Gastrocnemius medialis (tissue), 4 donors: Measurements from ENCODE around the gene FGF1. TPM values are rescaled to one million over a fixed set of nuclear protein-coding genes. Genes with fewer than 3 reads are reported as not detected.

Experiments
- ATAC-seq, 2 donors: fragments of 150-250 bp; one replicate each; pipeline ENCODE4 v1.9.1; 2016
- DNase-seq, 2 donors: peaks; one replicate each; pipeline ENCODE4 v3.0.0-alpha.2; 2019
- H3K27ac ChIP-seq, 4 donors: fragments of 200-600 bp; sonication (generic); 1 replicate in 1 of 4; 2 replicates in 3 of 4; pipeline ENCODE4 v1.5.1; 2016 to 2018; ENCODE audit warnings: mild to moderate bottlenecking in 2 of 4, moderate library complexity in 1 of 4
- H3K27me3 ChIP-seq, 3 donors: fragments of 200-600 bp; sonication (generic) in 2 of 3; 1 replicate in 1 of 3; 2 replicates in 2 of 3; pipeline versions ENCODE4 v1.5.1 to v1.6.0; 2016 to 2019; ENCODE audit warnings: mild to moderate bottlenecking in 1 of 3, moderate library complexity in 1 of 3
- H3K36me3 ChIP-seq, 2 donors: fragments of 200-600 bp; sonication (generic) in 1 of 2; one replicate each; pipeline ENCODE4 v1.5.1; 2017 to 2018
- H3K4me1 ChIP-seq, 2 donors: fragments of 200-600 bp; sonication (generic) in 1 of 2; one replicate each; pipeline ENCODE4 v1.5.1; 2016 to 2017; ENCODE audit warnings: mild to moderate bottlenecking in 2 of 2
- H3K4me3 ChIP-seq, 4 donors: fragments of 200-600 bp; sonication (generic) in 3 of 4; 1 replicate in 1 of 4; 2 replicates in 3 of 4; pipeline ENCODE4 v1.5.1; 2016 to 2019; ENCODE audit warnings: mild to moderate bottlenecking in 2 of 4
- H3K9me3 ChIP-seq, 3 donors: fragments of 200-600 bp; sonication (generic) in 2 of 3; 1 replicate in 1 of 3; 2 replicates in 2 of 3; pipeline ENCODE4 v1.5.1; 2016 to 2019
- CTCF ChIP-seq, 5 experiments: fragments of 450-650 bp in 3 of 5; fragments of 200-600 bp in 2 of 5; sonication (generic) in 2 of 5; IDR thresholded peaks in 4 of 5; conservative IDR thresholded peaks in 1 of 5; 1 replicate in 4 of 5; 2 replicates in 1 of 5; pipeline ENCODE4 v1.5.1; 2016 to 2019; ENCODE audit warnings: antibody characterized with exemption in 5 of 5, mild to moderate bottlenecking in 3 of 5, moderate library complexity in 3 of 5
- POLR2A ChIP-seq, 2 donors: fragments of 450-650 bp; IDR thresholded peaks; one replicate each; pipeline ENCODE4 v1.6.1; 2017; ENCODE audit warnings: antibody characterized with exemption in 2 of 2, mild to moderate bottlenecking in 2 of 2, moderate library complexity in 2 of 2
- in situ Hi-C, 4 donors: fragments of 200-750 bp; cut with MboI; loops; one replicate each; pipeline versions ENCODE4 v1.15.0 to v1.8.0; 2017; ENCODE audit warnings: low sequenced_read_pairs in 4 of 4
- intact Hi-C: fragments of 100-400 bp; cut with DNase I; formaldehyde crosslinking; loops from one replicate; pipeline ENCODE4 v1.15.1; 2023; ENCODE audit warnings: low total_unique reads
- total RNA-seq, 4 donors: library from RNA; depleted of rRNA; stranded (reverse); fragments of >200 nt; gene quantifications; one replicate each; pipeline versions ENCODE4 v1.1.0 to v1.2.3, GENCODE V29; 2016

FGF1 gene
- total RNA-seq, 4 donors from 2014 or later, result 0.41 to 2.1 (median 1.2) TPM

DNA sequence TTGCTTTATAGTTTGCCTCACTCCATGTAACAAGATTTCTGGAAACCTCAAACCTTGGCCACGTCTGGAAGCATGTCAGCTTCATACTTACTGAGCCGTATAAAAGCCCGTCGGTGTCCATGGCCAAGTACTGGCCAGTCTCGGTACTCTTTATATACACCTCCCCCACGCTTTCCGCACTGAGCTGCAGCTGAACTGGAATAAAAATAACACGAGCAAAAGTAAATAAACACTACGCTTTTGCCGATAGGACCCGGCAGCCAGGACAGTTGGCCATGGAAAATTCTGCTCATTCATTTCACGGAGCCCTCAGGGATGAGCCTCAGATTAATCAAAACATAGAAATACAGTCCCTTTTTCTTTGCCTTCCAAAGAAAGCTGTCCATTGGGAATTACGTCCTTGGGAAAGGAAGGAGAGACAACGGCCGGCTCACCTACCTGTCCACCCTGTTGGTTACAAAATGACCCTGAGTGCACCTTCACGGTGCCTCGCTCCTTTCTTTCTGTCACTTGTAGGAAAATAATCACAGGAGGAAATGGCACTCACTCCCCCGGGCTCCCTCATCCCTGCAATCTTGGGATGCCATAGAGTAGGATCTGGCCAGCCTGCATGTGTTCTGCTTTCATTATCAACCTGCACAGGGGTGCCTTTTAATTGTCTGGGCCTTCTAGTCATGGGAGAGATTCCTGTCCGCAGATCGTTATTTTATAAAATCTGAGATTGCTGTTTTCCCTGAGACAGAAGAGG, 85.1 kb downstream of the FGF1 start:
- H3K27ac ChIP-seq, result peak overlapping the region; percentile 30 to 60 (median 40)
- DNase-seq (peak; percentile 2 to 16), ATAC-seq (peak; percentile 33 to 78)
- H3K27me3 ChIP-seq, result no peaks in the 10 kb centered on the region
- no peaks in the 10 kb centered on the region for H3K9me3 ChIP-seq
- in situ Hi-C loops (loop anchor here in 2 of 4 donors (25.0 kb wide), 1 partner anchor 287 kb away; no protein-coding TSS in a partner anchor), intact Hi-C loops (no loop called here)
- H3K4me1 ChIP-seq, result peaks cover 4 to 18% of the 10 kb centered on the region in 2 donors
- H3K4me3 ChIP-seq, result peak overlapping the region; percentile 2 to 39 (median 35)
- TF ChIP-seq POLR2A (IDR thresholded peaks at IDR 0.05), result no peak
- TF ChIP-seq CTCF (IDR thresholded peaks at IDR 0.05 in 4 of 5, conservative IDR thresholded peaks at IDR 0.05 in 1 of 5), result no peak
- no peaks in the 10 kb centered on the region for H3K36me3 ChIP-seq

- H3K4me3 ChIP-seq, result no peak overlapping the region
- intact Hi-C loops, result no loop called here
- DNase-seq (no peak), ATAC-seq (no peak)
- H3K4me1 ChIP-seq, result peaks cover 4 to 14% of the 10 kb centered on the region in 2 donors
- no peaks in the 10 kb centered on the region for H3K27me3 ChIP-seq
- H3K36me3 ChIP-seq, result no peaks in the 10 kb centered on the region
- H3K27ac ChIP-seq, result peak overlapping the region; percentile 9 to 37 (median 35)
- in situ Hi-C loops, result loop anchor here in 2 of 4 donors (25.0 kb wide), 1 partner anchor 287 kb away; no protein-coding TSS in a partner anchor
- no peak for TF ChIP-seq POLR2A (IDR thresholded peaks at IDR 0.05)
- TF ChIP-seq CTCF (IDR thresholded peaks at IDR 0.05 in 4 of 5, conservative IDR thresholded peaks at IDR 0.05 in 1 of 5), result no peak
- H3K9me3 ChIP-seq, result no peaks in the 10 kb centered on the region
Measured at GRCh38 chr5:142600092-142600491, 85.8 kb downstream of the FGF1 start.

DNA sequence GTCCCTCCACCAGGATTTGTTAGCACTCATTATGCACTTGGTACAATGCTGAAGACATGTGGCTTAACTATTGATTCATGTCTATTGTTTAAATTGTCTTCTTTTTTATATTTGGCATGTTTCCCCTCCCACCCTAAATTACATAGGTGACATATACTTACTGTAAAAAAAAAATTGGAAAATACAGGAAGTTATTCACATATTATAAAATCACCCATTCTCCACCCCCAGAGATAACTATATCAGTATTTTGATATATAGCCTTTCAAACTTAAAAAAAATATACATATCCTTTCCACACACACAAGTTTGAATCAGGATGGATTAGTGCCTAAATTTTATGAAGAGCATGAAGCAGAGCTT, 87.6 kb downstream of the FGF1 start:
- in situ Hi-C loops, result no loop called here
- Histone ChIP-seq H3K27me3 (no peaks in the 10 kb centered on the region), H3K4me3 (no peak overlapping the region), H3K36me3 (no peaks in the 10 kb centered on the region), H3K27ac (no peak overlapping the region), H3K4me1 (peaks cover 4 to 14% of the 10 kb centered on the region in 2 donors), H3K9me3 (no peaks in the 10 kb centered on the region)
- no peak for TF ChIP-seq CTCF (IDR thresholded peaks at IDR 0.05 in 4 of 5, conservative IDR thresholded peaks at IDR 0.05 in 1 of 5)
- no peak for TF ChIP-seq POLR2A (IDR thresholded peaks at IDR 0.05)
- intact Hi-C loops, result no loop called here
- no peak for DNase-seq
- ATAC-seq, result no peak

DNA sequence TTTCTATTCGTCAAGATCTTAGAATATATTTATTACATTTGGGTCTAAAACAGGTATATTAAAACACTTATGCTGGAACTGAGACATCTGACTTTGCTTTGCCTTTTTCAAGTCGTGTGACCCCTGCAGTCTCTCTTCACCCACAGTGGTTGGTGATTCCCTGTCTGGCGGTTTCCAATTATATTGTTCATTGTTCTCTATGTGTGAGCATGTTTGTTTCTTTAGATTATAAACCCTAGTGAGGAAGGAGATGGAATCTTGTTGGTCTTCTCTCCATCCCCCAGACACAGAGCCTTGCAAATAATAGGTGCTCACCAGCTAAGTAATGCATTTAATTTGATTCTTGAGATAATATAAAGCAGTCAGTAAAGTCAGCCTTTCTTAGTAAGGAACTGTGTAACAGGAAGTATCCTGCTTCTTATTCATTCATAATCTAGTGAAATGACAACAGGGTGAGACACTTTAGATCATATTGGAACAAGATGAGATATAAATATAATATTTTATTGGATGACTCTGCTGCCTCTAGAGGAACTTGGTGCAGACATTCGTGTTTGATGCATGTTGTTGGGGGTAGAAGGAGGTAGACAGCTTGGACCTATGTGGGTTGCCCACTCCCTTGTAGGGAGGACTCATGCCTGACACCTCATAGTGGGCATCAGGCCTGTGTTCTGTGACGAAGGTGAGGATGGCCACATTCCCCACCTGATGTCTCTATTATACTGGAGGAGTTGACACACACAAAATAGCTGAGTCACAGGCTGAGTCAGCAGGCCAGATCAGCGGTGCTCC, 88.1 kb downstream of the FGF1 start:
- no peak for DNase-seq
- intact Hi-C loops (no loop called here), in situ Hi-C loops (no loop called here)
- TF ChIP-seq CTCF (IDR thresholded peaks at IDR 0.05 in 4 of 5, conservative IDR thresholded peaks at IDR 0.05 in 1 of 5), result no peak
- no peak for TF ChIP-seq POLR2A (IDR thresholded peaks at IDR 0.05)
- ATAC-seq, result no peak
- Histone ChIP-seq H3K9me3 (no peaks in the 10 kb centered on the region), H3K27ac (no peak overlapping the region), H3K4me1 (peaks cover 4 to 14% of the 10 kb centered on the region in 2 donors), H3K4me3 (no peak overlapping the region), H3K36me3 (no peaks in the 10 kb centered on the region), H3K27me3 (no peaks in the 10 kb centered on the region)
